ENCODE data around the gene CTXN2.

The CTXN2 gene

DNA sequence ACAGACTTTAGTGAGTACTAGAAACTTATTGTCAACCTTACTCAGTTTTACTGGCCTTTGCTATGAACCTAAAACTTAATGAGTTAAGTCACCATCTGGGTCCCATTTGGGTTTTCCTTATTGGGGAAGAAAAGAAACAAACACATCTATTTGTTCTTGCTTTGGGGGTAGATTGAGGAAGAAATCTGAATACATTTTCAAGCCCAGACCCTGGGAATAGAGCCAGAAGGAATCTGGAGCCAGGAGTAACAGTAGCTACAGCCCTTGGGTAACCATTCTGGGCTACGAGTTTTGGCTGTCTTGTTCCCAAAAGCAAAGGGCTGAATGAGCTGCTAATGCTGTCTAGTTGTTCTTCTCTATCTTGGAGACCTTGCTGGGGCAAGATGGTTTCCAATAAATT lies 31.2 kb downstream of the CTXN2 start:
- no peak overlapping the region for H3K27ac ChIP-seq (ENCODE audit: low read depth, low read length)
- no peaks in the 10 kb centered on the region for H3K9me3 ChIP-seq (ENCODE audit: low read length)
- H3K36me3 ChIP-seq (ENCODE audit: insufficient read depth, low read length): no peaks in the 10 kb centered on the region
- no peaks in the 10 kb centered on the region for H3K4me1 ChIP-seq (ENCODE audit: insufficient read depth, low read length)
- no peak overlapping the region for H3K9ac ChIP-seq (ENCODE audit: low read length)
- H3K27me3 ChIP-seq (ENCODE audit: control insufficient read depth in 1 of 2, insufficient read depth in 2 of 2, low read length in 2 of 2): no peaks in the 10 kb centered on the region
- no peak overlapping the region for H3K4me3 ChIP-seq (ENCODE audit: low read depth in 1 of 2, low read length in 2 of 2)

DNA sequence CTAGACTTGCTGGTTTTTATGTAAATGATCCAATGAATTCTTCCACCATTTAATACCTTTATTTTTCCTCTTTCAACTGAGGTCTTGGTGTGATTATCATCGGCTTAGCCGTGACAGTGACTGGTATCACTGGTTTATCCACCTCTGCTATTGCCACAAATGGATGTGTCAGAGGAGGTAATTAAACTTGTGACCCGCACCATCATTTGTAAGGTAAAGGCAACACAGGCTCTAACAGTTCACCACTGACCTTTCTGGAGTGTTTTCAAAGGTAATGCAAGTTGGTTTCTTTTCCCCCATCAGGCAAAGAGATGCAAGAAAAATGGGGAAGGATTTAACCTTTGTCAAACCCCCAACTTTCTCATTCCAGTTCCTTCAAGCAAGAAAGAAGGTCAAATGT lies 34.3 kb downstream of the CTXN2 start:
- Histone ChIP-seq H3K4me3 (ENCODE audit: low read depth in 1 of 2, low read length in 2 of 2) (no peak overlapping the region), H3K4me1 (ENCODE audit: insufficient read depth, low read length) (no peaks in the 10 kb centered on the region), H3K36me3 (ENCODE audit: insufficient read depth, low read length) (no peaks in the 10 kb centered on the region), H3K27ac (ENCODE audit: low read depth, low read length) (no peak overlapping the region), H3K9me3 (ENCODE audit: low read length) (no peaks in the 10 kb centered on the region), H3K27me3 (ENCODE audit: control insufficient read depth in 1 of 2, insufficient read depth in 2 of 2, low read length in 2 of 2) (no peaks in the 10 kb centered on the region), H3K9ac (ENCODE audit: low read length) (no peak overlapping the region)

DNA sequence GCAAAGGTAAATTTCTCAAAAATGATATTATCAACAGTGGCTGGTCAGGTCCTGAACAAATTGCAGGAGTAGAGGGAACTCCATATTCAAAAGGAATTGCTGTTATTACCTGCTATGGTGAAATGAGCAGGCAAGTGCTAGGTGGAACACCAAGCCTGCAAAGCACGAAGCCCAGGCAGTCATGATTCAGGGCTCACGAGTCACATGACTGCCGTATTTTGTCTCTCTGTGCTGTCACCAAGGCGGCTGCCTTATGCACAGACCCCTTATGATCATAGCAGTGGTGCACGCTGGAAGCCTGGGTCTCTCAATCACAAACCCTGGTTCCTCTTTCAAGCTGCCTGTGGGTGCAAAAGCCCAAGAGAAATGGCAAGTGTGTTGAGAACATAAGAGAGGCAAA lies 39.0 kb downstream of the CTXN2 start:
- H3K27ac ChIP-seq (ENCODE audit: low read depth, low read length): no peak overlapping the region
- no peak overlapping the region for H3K4me3 ChIP-seq (ENCODE audit: low read depth in 1 of 2, low read length in 2 of 2)
- no peaks in the 10 kb centered on the region for H3K9me3 ChIP-seq (ENCODE audit: low read length)
- no peaks in the 10 kb centered on the region for H3K36me3 ChIP-seq (ENCODE audit: insufficient read depth, low read length)
- H3K9ac ChIP-seq (ENCODE audit: low read length): no peak overlapping the region
- H3K4me1 ChIP-seq (ENCODE audit: insufficient read depth, low read length): no peaks in the 10 kb centered on the region
- H3K27me3 ChIP-seq (ENCODE audit: control insufficient read depth in 1 of 2, insufficient read depth in 2 of 2, low read length in 2 of 2): no peaks in the 10 kb centered on the region

DNA sequence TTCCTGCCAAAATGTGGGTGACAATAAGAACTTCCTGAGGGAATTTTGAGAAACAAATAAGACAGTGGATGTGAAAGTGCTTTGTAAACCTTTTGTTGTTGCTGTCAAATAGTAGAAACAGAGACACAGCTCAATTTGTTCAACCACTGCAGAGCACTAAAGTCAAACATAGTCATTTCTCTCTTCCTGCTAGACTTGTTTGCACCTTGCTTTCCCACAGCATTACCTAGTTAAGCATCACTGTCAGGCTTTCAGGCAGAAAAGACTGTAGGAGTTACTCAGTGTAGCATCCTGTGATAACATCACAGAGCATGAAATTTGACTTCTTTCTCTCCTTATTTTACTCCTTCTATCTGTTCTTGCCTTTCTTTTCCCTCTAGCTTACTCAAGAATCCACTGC lies 41.8 kb downstream of the CTXN2 start:
- Histone ChIP-seq H3K9ac (ENCODE audit: low read length) (no peak overlapping the region), H3K4me3 (ENCODE audit: low read depth in 1 of 2, low read length in 2 of 2) (no peak overlapping the region), H3K9me3 (ENCODE audit: low read length) (no peaks in the 10 kb centered on the region), H3K36me3 (ENCODE audit: insufficient read depth, low read length) (no peaks in the 10 kb centered on the region), H3K4me1 (ENCODE audit: insufficient read depth, low read length) (no peaks in the 10 kb centered on the region), H3K27ac (ENCODE audit: low read depth, low read length) (no peak overlapping the region), H3K27me3 (ENCODE audit: control insufficient read depth in 1 of 2, insufficient read depth in 2 of 2, low read length in 2 of 2) (no peaks in the 10 kb centered on the region)

DNA sequence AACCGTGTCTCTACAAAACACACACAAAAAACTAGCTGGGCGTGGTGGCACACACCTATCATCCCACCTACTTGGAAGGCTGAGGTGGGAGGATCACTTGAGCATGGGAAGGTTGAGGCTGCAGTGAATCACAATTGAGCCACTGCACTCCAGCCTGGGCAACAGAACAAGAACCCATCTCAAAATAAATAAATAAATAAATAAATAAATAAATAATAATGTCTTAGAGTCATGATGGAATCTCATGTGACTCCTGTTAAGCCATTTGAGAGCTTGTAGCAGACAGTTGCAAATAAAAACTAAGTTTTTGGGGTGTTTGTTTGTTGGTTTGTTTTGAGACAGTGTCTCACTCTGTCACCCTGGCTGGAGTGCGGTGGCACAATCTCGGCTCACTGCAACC lies 47.9 kb downstream of the CTXN2 start:
- H3K27me3 ChIP-seq (ENCODE audit: control insufficient read depth in 1 of 2, insufficient read depth in 2 of 2, low read length in 2 of 2): no peaks in the 10 kb centered on the region
- no peaks in the 10 kb centered on the region for H3K4me1 ChIP-seq (ENCODE audit: insufficient read depth, low read length)
- no peaks in the 10 kb centered on the region for H3K9me3 ChIP-seq (ENCODE audit: low read length)
- no peak overlapping the region for H3K27ac ChIP-seq (ENCODE audit: low read depth, low read length)
- no peak overlapping the region for H3K4me3 ChIP-seq (ENCODE audit: low read depth in 1 of 2, low read length in 2 of 2)
- no peak overlapping the region for H3K9ac ChIP-seq (ENCODE audit: low read length)
- no peaks in the 10 kb centered on the region for H3K36me3 ChIP-seq (ENCODE audit: insufficient read depth, low read length)

DNA sequence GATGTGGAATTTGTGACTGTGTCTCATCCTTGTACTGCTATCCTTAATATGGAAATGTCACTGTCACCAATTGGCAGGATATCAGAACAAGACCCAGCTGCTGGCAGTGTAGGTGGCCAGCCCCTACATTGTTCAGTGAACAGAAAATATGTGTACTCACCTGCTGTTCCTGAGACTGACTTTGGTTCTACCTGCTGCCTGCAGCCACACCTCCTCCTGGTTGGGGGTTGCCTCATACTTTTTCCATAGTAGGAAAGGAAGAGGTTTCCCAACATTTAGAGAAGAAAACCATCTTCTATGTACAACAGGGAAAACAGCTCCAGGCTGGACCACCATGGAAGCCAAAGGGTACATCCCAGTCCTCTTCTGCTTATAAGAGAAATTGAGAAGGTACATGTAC lies 50.5 kb downstream of the CTXN2 start:
- H3K9ac ChIP-seq (ENCODE audit: low read length): no peak overlapping the region

DNA sequence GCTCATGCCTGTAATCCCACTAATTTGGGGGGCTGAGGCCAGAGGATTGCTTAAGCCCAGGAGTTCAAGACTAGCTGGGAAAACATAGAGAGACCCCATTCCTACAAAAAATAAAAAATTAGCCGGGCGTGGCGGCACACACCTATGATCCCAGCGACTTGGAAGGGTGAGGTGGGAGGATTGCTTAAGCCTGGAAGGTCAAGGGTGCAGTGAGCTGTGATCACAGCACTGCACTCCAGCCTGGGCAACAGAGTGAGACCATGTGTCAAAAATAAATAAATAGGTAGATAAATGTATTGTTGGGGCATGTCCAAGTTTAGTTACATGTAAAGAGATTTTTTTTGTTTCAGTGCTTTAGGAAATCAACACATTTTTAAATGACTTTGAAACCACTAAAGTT lies 51.1 kb downstream of the CTXN2 start:
- no peaks in the 10 kb centered on the region for H3K27me3 ChIP-seq (ENCODE audit: control insufficient read depth in 1 of 2, insufficient read depth in 2 of 2, low read length in 2 of 2)
- H3K4me3 ChIP-seq (ENCODE audit: low read depth in 1 of 2, low read length in 2 of 2): no peak overlapping the region
- no peaks in the 10 kb centered on the region for H3K9me3 ChIP-seq (ENCODE audit: low read length)
- H3K27ac ChIP-seq (ENCODE audit: low read depth, low read length): no peak overlapping the region
- no peaks in the 10 kb centered on the region for H3K36me3 ChIP-seq (ENCODE audit: insufficient read depth, low read length)
- no peak overlapping the region for H3K9ac ChIP-seq (ENCODE audit: low read length)
- H3K4me1 ChIP-seq (ENCODE audit: insufficient read depth, low read length): no peaks in the 10 kb centered on the region

More for the DNA sequence above, 50.5 kb downstream of the CTXN2 start:
- Histone ChIP-seq H3K27ac (ENCODE audit: low read depth, low read length) (no peak overlapping the region), H3K4me1 (ENCODE audit: insufficient read depth, low read length) (no peaks in the 10 kb centered on the region), H3K36me3 (ENCODE audit: insufficient read depth, low read length) (no peaks in the 10 kb centered on the region), H3K4me3 (ENCODE audit: low read depth in 1 of 2, low read length in 2 of 2) (no peak overlapping the region), H3K27me3 (ENCODE audit: control insufficient read depth in 1 of 2, insufficient read depth in 2 of 2, low read length in 2 of 2) (no peaks in the 10 kb centered on the region), H3K9me3 (ENCODE audit: low read length) (no peaks in the 10 kb centered on the region)

DNA sequence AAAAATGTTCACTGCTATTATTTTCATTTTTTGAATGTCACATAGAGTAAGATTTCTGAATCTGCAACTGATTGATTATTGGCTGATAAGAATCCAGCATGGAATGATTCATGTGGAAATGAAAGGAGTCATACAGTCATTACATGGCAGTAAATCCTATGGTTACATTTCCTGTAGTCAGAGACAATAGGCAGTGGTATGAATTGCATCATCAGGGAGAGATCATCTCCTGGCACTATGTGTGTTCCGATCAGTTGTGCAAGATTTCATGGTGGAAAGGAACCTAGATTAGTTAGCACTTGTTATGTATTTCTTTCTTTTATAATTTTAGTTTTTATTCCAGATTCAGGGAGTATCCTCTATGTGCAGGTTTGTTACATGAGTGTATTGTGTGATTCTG lies 53.5 kb downstream of the CTXN2 start:
- H3K36me3 ChIP-seq (ENCODE audit: insufficient read depth, low read length): no peaks in the 10 kb centered on the region
- H3K4me3 ChIP-seq (ENCODE audit: low read depth in 1 of 2, low read length in 2 of 2): no peak overlapping the region
- no peaks in the 10 kb centered on the region for H3K27me3 ChIP-seq (ENCODE audit: control insufficient read depth in 1 of 2, insufficient read depth in 2 of 2, low read length in 2 of 2)
- H3K4me1 ChIP-seq (ENCODE audit: insufficient read depth, low read length): no peaks in the 10 kb centered on the region
- no peak overlapping the region for H3K9ac ChIP-seq (ENCODE audit: low read length)
- no peaks in the 10 kb centered on the region for H3K9me3 ChIP-seq (ENCODE audit: low read length)
- no peak overlapping the region for H3K27ac ChIP-seq (ENCODE audit: low read depth, low read length)

DNA sequence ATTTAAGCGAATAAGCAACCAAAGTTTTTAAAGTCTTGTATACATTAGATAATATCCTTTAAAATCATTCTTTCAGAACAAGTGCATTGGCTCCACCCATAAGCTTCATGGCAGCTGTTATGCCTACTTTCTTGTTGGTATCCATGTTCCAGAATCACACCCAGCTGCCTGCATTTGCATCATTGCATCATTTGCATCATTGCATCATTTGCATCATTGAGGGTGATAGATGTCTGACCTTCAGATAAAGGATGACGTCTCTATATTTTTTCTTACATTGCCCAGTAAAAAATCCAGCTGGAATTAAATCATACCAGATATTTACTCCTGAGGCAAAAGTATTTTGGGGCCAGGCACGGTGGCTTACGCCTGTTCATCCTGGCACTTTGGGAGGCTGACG lies 56.9 kb downstream of the CTXN2 start:
- no peak overlapping the region for H3K27ac ChIP-seq (ENCODE audit: low read depth, low read length)
- H3K4me1 ChIP-seq (ENCODE audit: insufficient read depth, low read length): no peaks in the 10 kb centered on the region
- H3K9me3 ChIP-seq (ENCODE audit: low read length): no peaks in the 10 kb centered on the region
- H3K4me3 ChIP-seq (ENCODE audit: low read depth in 1 of 2, low read length in 2 of 2): no peak overlapping the region
- no peaks in the 10 kb centered on the region for H3K27me3 ChIP-seq (ENCODE audit: control insufficient read depth in 1 of 2, insufficient read depth in 2 of 2, low read length in 2 of 2)
- no peaks in the 10 kb centered on the region for H3K36me3 ChIP-seq (ENCODE audit: insufficient read depth, low read length)
- H3K9ac ChIP-seq (ENCODE audit: low read length): no peak overlapping the region

DNA sequence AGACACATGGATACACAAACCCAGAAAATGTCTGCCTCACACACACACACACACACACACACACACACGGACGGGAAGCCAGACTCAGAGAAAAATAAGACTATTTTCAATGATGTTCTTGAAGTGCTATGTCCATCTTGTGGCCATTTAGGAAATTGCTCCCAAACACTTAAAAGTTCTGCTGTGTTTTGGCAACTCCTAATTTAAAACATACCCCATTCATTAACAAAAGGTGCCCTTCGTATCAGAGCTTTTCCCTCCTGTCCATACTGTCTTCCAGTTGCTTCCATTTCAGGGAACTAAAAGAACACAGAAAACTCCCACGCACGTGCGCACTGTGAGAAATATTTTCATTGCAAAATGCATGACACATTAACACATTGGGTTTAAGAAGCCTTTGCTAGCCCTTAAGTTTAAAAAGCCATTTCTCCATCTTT lies 59.2 kb downstream of the CTXN2 start:
- Histone ChIP-seq H3K9ac (ENCODE audit: low read length) (no peak overlapping the region), H3K4me1 (ENCODE audit: insufficient read depth, low read length) (no peaks in the 10 kb centered on the region), H3K9me3 (ENCODE audit: low read length) (no peaks in the 10 kb centered on the region), H3K36me3 (ENCODE audit: insufficient read depth, low read length) (no peaks in the 10 kb centered on the region), H3K4me3 (ENCODE audit: low read depth in 1 of 2, low read length in 2 of 2) (no peak overlapping the region), H3K27me3 (ENCODE audit: control insufficient read depth in 1 of 2, insufficient read depth in 2 of 2, low read length in 2 of 2) (no peaks in the 10 kb centered on the region), H3K27ac (ENCODE audit: low read depth, low read length) (no peak overlapping the region)

DNA sequence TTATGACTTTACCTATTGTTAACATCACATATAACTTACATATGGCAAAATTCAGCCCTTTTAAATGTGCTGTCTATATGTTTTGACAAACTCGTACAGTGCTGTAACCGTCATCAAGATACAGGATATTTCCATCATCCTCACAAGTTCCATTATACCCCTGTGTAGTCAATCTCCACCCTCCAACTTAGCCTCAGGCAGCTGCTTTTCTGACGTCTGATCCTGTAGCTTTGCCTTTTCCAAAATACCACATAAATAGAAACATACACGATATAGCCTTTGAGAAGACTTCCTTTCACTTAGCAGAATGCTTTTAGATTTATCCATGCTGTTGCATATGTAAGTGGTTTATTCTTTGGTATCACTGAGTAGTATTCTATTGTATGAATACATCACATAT lies 61.7 kb downstream of the CTXN2 start:
- H3K36me3 ChIP-seq (ENCODE audit: insufficient read depth, low read length): no peaks in the 10 kb centered on the region
- no peak overlapping the region for H3K9ac ChIP-seq (ENCODE audit: low read length)
- H3K27ac ChIP-seq (ENCODE audit: low read depth, low read length): no peak overlapping the region
- no peaks in the 10 kb centered on the region for H3K9me3 ChIP-seq (ENCODE audit: low read length)
- no peaks in the 10 kb centered on the region for H3K4me1 ChIP-seq (ENCODE audit: insufficient read depth, low read length)
- H3K27me3 ChIP-seq (ENCODE audit: control insufficient read depth in 1 of 2, insufficient read depth in 2 of 2, low read length in 2 of 2): no peaks in the 10 kb centered on the region
- no peak overlapping the region for H3K4me3 ChIP-seq (ENCODE audit: low read depth in 1 of 2, low read length in 2 of 2)
